Transverse colon (tissue), 3 donors: ENCODE results near the gene C5orf34.

ENCODE experiments used
- POLR2A ChIP-seq: fragments of 450-650 bp; IDR thresholded peaks from one replicate; pipeline ENCODE4 v1.6.1; 2016; ENCODE audit warnings: antibody characterized with exemption, mild to moderate bottlenecking, moderate library complexity
- TF ChIP-seq, protein P1 (sequence below), 5 experiments: fragments of 200-600 bp in 3 of 5; fragments of 450-650 bp in 2 of 5; sonication (generic) in 3 of 5; IDR thresholded peaks; 1 replicate in 2 of 5; 2 replicates in 3 of 5; pipeline ENCODE4 v1.5.1; 2016 to 2017; ENCODE audit warnings: antibody characterized with exemption in 5 of 5, inconsistent platforms in 3 of 5, mild to moderate bottlenecking in 2 of 5, moderate library complexity in 1 of 5

DNA sequence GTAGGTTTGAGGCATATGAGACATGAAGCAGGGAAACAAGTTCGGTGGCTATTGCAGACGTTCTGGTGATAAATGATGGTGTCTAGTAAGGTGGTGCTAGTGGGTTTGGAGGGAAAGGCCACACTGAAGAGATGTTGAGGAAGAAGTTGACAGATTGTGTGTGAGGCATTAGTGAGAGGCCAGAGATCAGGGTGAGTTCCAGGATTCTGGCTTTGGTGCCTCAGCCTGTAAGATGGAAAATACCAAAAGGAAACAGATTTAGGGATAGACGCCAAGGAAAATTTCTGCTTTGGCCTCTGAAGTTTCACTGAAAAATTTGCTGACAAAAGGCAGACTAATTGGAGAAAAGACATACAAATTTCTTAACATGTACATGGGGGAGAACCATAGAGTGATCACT lies 48.4 kb upstream of the C5orf34 start:
- TF ChIP-seq, protein P1, sequence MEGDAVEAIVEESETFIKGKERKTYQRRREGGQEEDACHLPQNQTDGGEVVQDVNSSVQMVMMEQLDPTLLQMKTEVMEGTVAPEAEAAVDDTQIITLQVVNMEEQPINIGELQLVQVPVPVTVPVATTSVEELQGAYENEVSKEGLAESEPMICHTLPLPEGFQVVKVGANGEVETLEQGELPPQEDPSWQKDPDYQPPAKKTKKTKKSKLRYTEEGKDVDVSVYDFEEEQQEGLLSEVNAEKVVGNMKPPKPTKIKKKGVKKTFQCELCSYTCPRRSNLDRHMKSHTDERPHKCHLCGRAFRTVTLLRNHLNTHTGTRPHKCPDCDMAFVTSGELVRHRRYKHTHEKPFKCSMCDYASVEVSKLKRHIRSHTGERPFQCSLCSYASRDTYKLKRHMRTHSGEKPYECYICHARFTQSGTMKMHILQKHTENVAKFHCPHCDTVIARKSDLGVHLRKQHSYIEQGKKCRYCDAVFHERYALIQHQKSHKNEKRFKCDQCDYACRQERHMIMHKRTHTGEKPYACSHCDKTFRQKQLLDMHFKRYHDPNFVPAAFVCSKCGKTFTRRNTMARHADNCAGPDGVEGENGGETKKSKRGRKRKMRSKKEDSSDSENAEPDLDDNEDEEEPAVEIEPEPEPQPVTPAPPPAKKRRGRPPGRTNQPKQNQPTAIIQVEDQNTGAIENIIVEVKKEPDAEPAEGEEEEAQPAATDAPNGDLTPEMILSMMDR (IDR thresholded peaks at IDR 0.05), result no peak
- TF ChIP-seq POLR2A, result no peak
